HG02571 (cell line): Measurements from ENCODE around the gene MACROH2A1.

Source experiments
- ATAC-seq: cut with Tn5 transposase; IDR thresholded peaks from one replicate; pipeline ENCODE4 v1.9.1; 2021; ENCODE audit warnings: mild to moderate bottlenecking, moderate library complexity; ENCODE audit not compliant: unreplicated experiment

MACROH2A1 gene

GRCh38 chr5:135357685-135358084 lies 41.3 kb downstream of the MACROH2A1 start:
- ATAC-seq = no peak

- no peak for ATAC-seq
These were observed 42.3 kb downstream of the MACROH2A1 start for GRCh38 chr5:135356522-135357318.

GRCh38 chr5:135355169-135355568 lies 43.9 kb downstream of the MACROH2A1 start:
- no peak for ATAC-seq

GRCh38 chr5:135353952-135354721 lies 44.9 kb downstream of the MACROH2A1 start:
- no peak for ATAC-seq

GRCh38 chr5:135350536-135350935 lies 48.5 kb downstream of the MACROH2A1 start:
- ATAC-seq = no peak

GRCh38 chr5:135349886-135350285 lies 49.1 kb downstream of the MACROH2A1 start:
- ATAC-seq = no peak

GRCh38 chr5:135349451-135349850 lies 49.6 kb downstream of the MACROH2A1 start:
- ATAC-seq = no peak

GRCh38 chr5:135348918-135349317 lies 50.1 kb downstream of the MACROH2A1 start:
- ATAC-seq = no peak

- ATAC-seq = no peak
These were observed 51.6 kb downstream of the MACROH2A1 start for GRCh38 chr5:135347392-135347791.

- ATAC-seq = no peak
These were observed 52.9 kb downstream of the MACROH2A1 start for GRCh38 chr5:135345956-135346731.

GRCh38 chr5:135344349-135344748 lies 54.7 kb downstream of the MACROH2A1 start:
- ATAC-seq = no peak

GRCh38 chr5:135343413-135343812 lies 55.6 kb downstream of the MACROH2A1 start:
- ATAC-seq = no peak

- ATAC-seq = no peak
These were observed 56.5 kb downstream of the MACROH2A1 start for GRCh38 chr5:135342551-135342875.

GRCh38 chr5:135341696-135342550 lies 57.1 kb downstream of the MACROH2A1 start:
- ATAC-seq = no peak

GRCh38 chr5:135341016-135341666 lies 57.9 kb downstream of the MACROH2A1 start:
- ATAC-seq = no peak

- no peak for ATAC-seq
These were observed 58.5 kb downstream of the MACROH2A1 start for GRCh38 chr5:135340568-135340967.

- no peak for ATAC-seq
These were observed 59.4 kb downstream of the MACROH2A1 start for GRCh38 chr5:135339623-135340022.

- no peak for ATAC-seq
These were observed 59.8 kb downstream of the MACROH2A1 start for GRCh38 chr5:135339189-135339588.

GRCh38 chr5:135337064-135337463 lies 62.0 kb downstream of the MACROH2A1 start:
- no peak for ATAC-seq
